HepG2 (cell line): ENCODE data around the gene CAVIN2. TPM values are rescaled to one million over a fixed set of nuclear protein-coding genes. Genes with fewer than 3 reads are reported as not detected.
A peak's percentile ranks its signal among the peaks of the same experiment; 100 is the strongest.

Source experiments
- CCAR2 ChIP-seq: fragments of 200-400 bp; formaldehyde crosslinking; optimal IDR thresholded peaks from 2 replicates; pipeline ENCODE3; 2018; ENCODE audit warnings: low read depth, mild to moderate bottlenecking, low read length, moderate library complexity
- ETV5 ChIP-seq: IDR thresholded peaks from 2 replicates; pipeline ENCODE4 v1.6.1; 2018; ENCODE audit warnings: missing biosample characterization, missing genetic modification reagents, inconsistent platforms, borderline replicate concordance
- HMG20B ChIP-seq: conservative IDR thresholded peaks from 2 replicates; pipeline ENCODE4 v1.6.1; 2016; ENCODE audit warnings: missing genetic modification reagents, missing compliant biosample characterization
- KAT8 ChIP-seq: IDR thresholded peaks from 2 replicates; pipeline ENCODE4 v1.6.1; 2016; ENCODE audit warnings: missing genetic modification reagents, missing compliant biosample characterization
- NFATC3 ChIP-seq: sonication (generic); formaldehyde crosslinking; IDR thresholded peaks from 2 replicates; pipeline ENCODE4 v1.5.1; 2020; ENCODE audit warnings: mild to moderate bottlenecking, missing genetic modification reagents
- PLRG1 ChIP-seq: fragments of 450-650 bp; conservative IDR thresholded peaks from 2 replicates; pipeline ENCODE4 v1.6.1; 2016
- RORA ChIP-seq: sonication (generic); formaldehyde crosslinking; IDR thresholded peaks from 2 replicates; pipeline ENCODE4 v1.5.0; 2020; ENCODE audit warnings: mild to moderate bottlenecking, missing genetic modification reagents, moderate library complexity
- SMAD1 ChIP-seq: sonication (generic); formaldehyde crosslinking; IDR thresholded peaks from 2 replicates; pipeline ENCODE4 v1.4.0; 2020; ENCODE audit warnings: missing genetic modification reagents, low read depth, mild to moderate bottlenecking, borderline replicate concordance
- SRSF4 ChIP-seq: fragments of 200-400 bp; formaldehyde crosslinking; IDR thresholded peaks from one replicate; pipeline ENCODE4 v1.6.1; 2018; ENCODE audit warnings: mild to moderate bottlenecking, low read depth, low read length, moderate library complexity; ENCODE audit not compliant: poor library complexity, severe bottlenecking
- TBX2 ChIP-seq: sonication (generic); formaldehyde crosslinking; IDR thresholded peaks from 2 replicates; pipeline ENCODE4 v1.5.0; 2020; ENCODE audit warnings: missing genetic modification reagents, mild to moderate bottlenecking, borderline replicate concordance
- ZBTB25 ChIP-seq: IDR thresholded peaks from 2 replicates; pipeline ENCODE4 v1.6.1; 2018; ENCODE audit warnings: missing genetic modification reagents
- ZFP41 ChIP-seq: sonication (generic); formaldehyde crosslinking; IDR thresholded peaks from 2 replicates; pipeline ENCODE4 v1.4.0; 2020; ENCODE audit warnings: mild to moderate bottlenecking, missing genetic modification reagents, borderline replicate concordance
- ZMYM4 ChIP-seq: sonication (generic); formaldehyde crosslinking; IDR thresholded peaks from 2 replicates; pipeline ENCODE4 v1.8.1; 2023; ENCODE audit warnings: mild to moderate bottlenecking, missing genetic modification reagents
- ZNF230 ChIP-seq: sonication (generic); formaldehyde crosslinking; IDR thresholded peaks from 2 replicates; pipeline ENCODE4 v1.4.0; 2020; ENCODE audit warnings: mild to moderate bottlenecking, missing genetic modification reagents
- ZNF263 ChIP-seq: sonication (generic); formaldehyde crosslinking; IDR thresholded peaks from 2 replicates; pipeline ENCODE4 v1.4.0; 2020; ENCODE audit warnings: missing genetic modification reagents
- ZNF646 ChIP-seq: sonication (generic); formaldehyde crosslinking; IDR thresholded peaks from 2 replicates; pipeline ENCODE4 v1.9.0; 2021; ENCODE audit warnings: mild to moderate bottlenecking, missing genetic modification reagents
- ZSCAN29 ChIP-seq: sonication (generic); formaldehyde crosslinking; conservative IDR thresholded peaks from 2 replicates; pipeline ENCODE4 v1.4.0; 2020; ENCODE audit warnings: mild to moderate bottlenecking, missing genetic modification reagents
- polyA plus RNA-seq, 8 experiments: library from polyadenylated mRNA; depleted of rRNA in 3 of 8; stranded (reverse) in 7 of 8; unstranded in 1 of 8; fragments of >200 nt; fragmentation: Illumina TruSeq in 4 of 8; extraction: Trizol in 4 of 8; gene quantifications; 2 replicates each; pipeline versions ENCODE4 v1.2.1 to v1.2.3, GENCODE V29; 2011 to 2016; ENCODE audit warnings: low read depth in 4 of 8, missing spikeins in 1 of 8, mixed read lengths in 1 of 8; ENCODE audit not compliant: insufficient read depth in 1 of 8
- total RNA-seq, 5 experiments: library from RNA; depleted of rRNA; stranded (reverse); fragments of >200 nt; fragmentation: Illumina TruSeq; extraction: Trizol; gene quantifications; 2 replicates each; pipeline ENCODE4 v1.2.3, GENCODE V29; 2016; ENCODE audit warnings: low read depth in 1 of 5
- TF ChIP-seq, protein P1 (sequence below): sonication (generic); formaldehyde crosslinking; IDR thresholded peaks from 2 replicates; pipeline ENCODE4 v1.5.0; 2020; ENCODE audit warnings: mild to moderate bottlenecking, missing genetic modification reagents, moderate library complexity
- TF ChIP-seq, protein P2 (sequence below): sonication (generic); formaldehyde crosslinking; IDR thresholded peaks from 2 replicates; pipeline ENCODE4 v1.5.0; 2020; ENCODE audit warnings: missing genetic modification reagents, mild to moderate bottlenecking, borderline replicate concordance

The CAVIN2 gene
- total and polyA plus RNA-seq, 2 of the 13 experiments (the other 11 are each of a cell fraction or from before 2014, with no cell fraction given): 7.6 to 38.8 TPM

DNA sequence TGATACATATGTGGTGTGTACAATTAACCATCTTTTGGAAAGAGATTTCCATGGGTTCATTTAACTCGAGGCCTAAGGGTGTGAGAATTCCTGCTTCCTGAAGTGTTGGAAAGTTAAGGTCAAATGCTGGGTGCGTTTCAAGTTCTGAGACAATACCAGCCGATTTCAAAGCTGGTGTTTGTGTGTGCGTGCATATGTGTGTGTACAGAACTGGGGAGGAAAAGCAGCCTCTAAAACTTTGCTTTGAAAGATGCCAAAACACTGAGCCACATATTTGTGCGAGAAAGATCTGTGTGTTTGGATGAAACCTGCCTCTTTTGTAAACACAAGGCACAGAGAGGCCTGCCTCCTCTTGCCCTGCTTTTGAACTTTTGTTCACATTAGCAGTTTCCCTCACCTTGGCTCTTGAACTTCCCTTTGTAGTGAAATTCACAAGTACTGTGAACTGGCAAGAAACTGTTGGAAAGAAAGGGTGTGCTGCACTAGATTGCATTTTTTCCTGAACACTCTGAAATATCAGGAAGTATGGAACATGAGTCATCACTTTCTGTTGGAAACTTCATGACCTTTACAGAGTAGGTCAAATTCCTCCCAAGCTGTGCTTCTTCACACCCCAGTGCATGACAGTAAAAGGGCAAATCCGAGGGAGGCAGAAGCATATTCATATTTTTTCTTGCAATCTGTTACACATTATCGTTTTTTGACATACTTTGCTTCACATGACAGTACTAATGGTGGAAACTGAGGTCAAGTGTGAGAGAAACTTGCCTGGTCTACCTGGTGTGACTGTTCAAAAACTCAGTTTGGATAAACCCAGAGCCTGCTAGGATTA is 20.0 kb upstream of the CAVIN2 start (continued):
- TF ChIP-seq, protein P1, sequence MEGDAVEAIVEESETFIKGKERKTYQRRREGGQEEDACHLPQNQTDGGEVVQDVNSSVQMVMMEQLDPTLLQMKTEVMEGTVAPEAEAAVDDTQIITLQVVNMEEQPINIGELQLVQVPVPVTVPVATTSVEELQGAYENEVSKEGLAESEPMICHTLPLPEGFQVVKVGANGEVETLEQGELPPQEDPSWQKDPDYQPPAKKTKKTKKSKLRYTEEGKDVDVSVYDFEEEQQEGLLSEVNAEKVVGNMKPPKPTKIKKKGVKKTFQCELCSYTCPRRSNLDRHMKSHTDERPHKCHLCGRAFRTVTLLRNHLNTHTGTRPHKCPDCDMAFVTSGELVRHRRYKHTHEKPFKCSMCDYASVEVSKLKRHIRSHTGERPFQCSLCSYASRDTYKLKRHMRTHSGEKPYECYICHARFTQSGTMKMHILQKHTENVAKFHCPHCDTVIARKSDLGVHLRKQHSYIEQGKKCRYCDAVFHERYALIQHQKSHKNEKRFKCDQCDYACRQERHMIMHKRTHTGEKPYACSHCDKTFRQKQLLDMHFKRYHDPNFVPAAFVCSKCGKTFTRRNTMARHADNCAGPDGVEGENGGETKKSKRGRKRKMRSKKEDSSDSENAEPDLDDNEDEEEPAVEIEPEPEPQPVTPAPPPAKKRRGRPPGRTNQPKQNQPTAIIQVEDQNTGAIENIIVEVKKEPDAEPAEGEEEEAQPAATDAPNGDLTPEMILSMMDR (CRISPR knock-in tag): peak; percentile 27; the same call in 1 of the 2 replicates
- no peak for TF ChIP-seq RORA (CRISPR knock-in tag)
- TF ChIP-seq PLRG1: no peak
- TF ChIP-seq NFATC3 (CRISPR knock-in tag): no peak; the same call in 1 of the 2 replicates
- TF ChIP-seq ZNF230 (CRISPR knock-in tag): peak; percentile 88; the same call in 1 of the 2 replicates
- TF ChIP-seq TBX2 (CRISPR knock-in tag): peak; percentile 100
- TF ChIP-seq, protein P2, sequence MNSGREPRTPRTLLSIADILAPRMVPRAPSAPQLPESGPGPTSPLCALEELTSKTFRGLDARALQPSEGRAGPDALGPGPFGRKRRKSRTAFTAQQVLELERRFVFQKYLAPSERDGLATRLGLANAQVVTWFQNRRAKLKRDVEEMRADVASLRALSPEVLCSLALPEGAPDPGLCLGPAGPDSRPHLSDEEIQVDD: no peak
- TF ChIP-seq SMAD1: peak; percentile 59; the same call in 1 of the 2 replicates
- TF ChIP-seq ZNF263 (CRISPR knock-in tag): peak; percentile 55; the same call in 1 of the 2 replicates
- TF ChIP-seq ETV5 (CRISPR knock-in tag): peak; percentile 92
- peak; percentile 66; the same call in 1 of the 2 replicates for TF ChIP-seq HMG20B
- TF ChIP-seq ZSCAN29 (CRISPR knock-in tag): peak; percentile 98
- TF ChIP-seq KAT8: peak; percentile 86
- TF ChIP-seq ZMYM4 (CRISPR knock-in tag): peak; percentile 96
- peak; percentile 94 for TF ChIP-seq ZBTB25 (CRISPR knock-in tag)
- TF ChIP-seq SRSF4: no peak
- TF ChIP-seq ZNF646 (CRISPR knock-in tag): peak; percentile 93
- TF ChIP-seq ZFP41: peak; percentile 55; the same call in 1 of the 2 replicates
- no peak for TF ChIP-seq CCAR2
